IMR-90 (cell line): ENCODE measurements around the gene GTF2F2. TPM values are rescaled to one million over a fixed set of nuclear protein-coding genes. Genes with fewer than 3 reads are reported as not detected.

Source experiments
- ATAC-seq: fragments of 200-7000 bp; cut with Tn5 transposase; 2 replicates; pipeline ENCODE4 v1.9.1; 2020; ENCODE audit warnings: low read depth, mild to moderate bottlenecking, moderate library complexity
- BruUV-seq: library from RNA; stranded (reverse); fragments of 400-500 nt; replicated peaks from 2 replicates; lab custom pipeline; 2021; lab: Mats Ljungman, UMichigan
- CTCF ChIA-PET: fragments of 300-600 bp; formaldehyde crosslinking; extraction: SDS; loops from one replicate; lab custom pipeline; 2021; ENCODE audit warnings: antibody characterized with exemption; lab: Yijun Ruan, JAX
- POLR2A ChIA-PET: fragments of 300-600 bp; sonication (Branson Sonifier 250); formaldehyde crosslinking; loops from one replicate; lab custom pipeline; 2022; ENCODE audit warnings: antibody characterized with exemption; ENCODE audit not compliant: unreplicated experiment; lab: Charles Lee
- DNase-seq: peaks from one replicate; pipeline ENCODE4 v3.0.0; 2013
- H2AFZ ChIP-seq: replicated peaks from 2 replicates; pipeline ENCODE3; 2013; ENCODE audit warnings: low read length, mild to moderate bottlenecking; ENCODE audit not compliant: poor library complexity
- H2AK5ac ChIP-seq: 2 replicates; pipeline ENCODE4 v1.6.1; 2013; ENCODE audit warnings: low read depth, low read length, inconsistent platforms
- H2AK9ac ChIP-seq: replicated peaks from 2 replicates; pipeline ENCODE3; 2013; ENCODE audit warnings: mild to moderate bottlenecking, low read depth, low read length, moderate library complexity; ENCODE audit not compliant: poor library complexity
- H2BK120ac ChIP-seq: 2 replicates; pipeline ENCODE4 v1.6.1; 2013; ENCODE audit warnings: low read depth, low read length, inconsistent platforms
- H2BK15ac ChIP-seq: 3 replicates; pipeline ENCODE4 v1.6.1; 2013; ENCODE audit warnings: low read depth, low read length, inconsistent platforms
- H2BK20ac ChIP-seq: 2 replicates; pipeline ENCODE4 v1.6.1; 2013; ENCODE audit warnings: low read depth, mild to moderate bottlenecking, inconsistent platforms, low read length, moderate library complexity
- H2BK5ac ChIP-seq: 2 replicates; pipeline ENCODE4 v1.6.1; 2013; ENCODE audit warnings: mild to moderate bottlenecking, low read depth, low read length, inconsistent platforms; ENCODE audit not compliant: poor library complexity, severe bottlenecking
- H3K14ac ChIP-seq: replicated peaks from 2 replicates; pipeline ENCODE4 v1.6.1; 2013; ENCODE audit warnings: low read depth, low read length, inconsistent platforms
- H3K18ac ChIP-seq: 2 replicates; pipeline ENCODE4 v1.6.1; 2013; ENCODE audit warnings: low read depth, low read length, control low read depth
- H3K23ac ChIP-seq: 2 replicates; pipeline ENCODE4 v1.6.1; 2013; ENCODE audit warnings: low read depth, low read length, inconsistent platforms
- H3K27ac ChIP-seq: 2 replicates; pipeline ENCODE4 v1.5.1; 2013; ENCODE audit warnings: mild to moderate bottlenecking, control low read depth, low read length; ENCODE audit not compliant: insufficient read depth
- H3K27me3 ChIP-seq: 2 replicates; pipeline ENCODE4 v1.6.1; 2013; ENCODE audit warnings: low read length; ENCODE audit not compliant: control insufficient read depth, insufficient read depth
- H3K36me3 ChIP-seq: 2 replicates; pipeline ENCODE4 v1.6.1; 2013; ENCODE audit warnings: low read length, mixed read lengths; ENCODE audit not compliant: control insufficient read depth, insufficient read depth
- H3K4ac ChIP-seq: 2 replicates; pipeline ENCODE4 v1.6.1; 2013; ENCODE audit warnings: low read depth, low read length, inconsistent platforms
- H3K4me1 ChIP-seq: 2 replicates; pipeline ENCODE4 v1.6.1; 2013; ENCODE audit warnings: low read length, mixed read lengths; ENCODE audit not compliant: control insufficient read depth, insufficient read depth
- H3K4me2 ChIP-seq: 2 replicates; pipeline ENCODE4 v1.6.1; 2013; ENCODE audit warnings: low read depth, mild to moderate bottlenecking, control low read depth, low read length, moderate library complexity
- H3K4me3 ChIP-seq: 2 replicates; pipeline ENCODE4 v1.5.1; 2013; ENCODE audit warnings: low read depth, mild to moderate bottlenecking, control low read depth, low read length, moderate library complexity; ENCODE audit not compliant: insufficient read depth
- H3K56ac ChIP-seq: 2 replicates; pipeline ENCODE4 v1.6.1; 2013; ENCODE audit warnings: low read length, inconsistent platforms; ENCODE audit not compliant: insufficient read depth; ENCODE audit errors: extremely low read depth
- H3K79me1 ChIP-seq, 2 experiments: 2 replicates each; pipeline ENCODE4 v1.6.1; 2013; ENCODE audit warnings: low read length in 2 of 2, inconsistent platforms in 1 of 2, low read depth in 1 of 2
- H3K9ac ChIP-seq: 2 replicates; pipeline ENCODE4 v1.6.1; 2013; ENCODE audit warnings: low read depth, low read length, control low read depth
- H3K9me1 ChIP-seq: 2 replicates; pipeline ENCODE4 v1.6.1; 2013; ENCODE audit warnings: low read length, inconsistent platforms; ENCODE audit not compliant: insufficient read depth
- H3K9me3 ChIP-seq: 2 replicates; pipeline ENCODE4 v1.6.1; 2013; ENCODE audit warnings: low read length; ENCODE audit not compliant: control insufficient read depth, insufficient read depth
- H4K20me1 ChIP-seq: 2 replicates; pipeline ENCODE4 v1.6.1; 2013; ENCODE audit warnings: low read length, inconsistent platforms; ENCODE audit not compliant: insufficient read depth
- H4K5ac ChIP-seq: 2 replicates; pipeline ENCODE4 v1.6.1; 2013; ENCODE audit warnings: mild to moderate bottlenecking, low read depth, low read length, control low read depth
- H4K8ac ChIP-seq, 2 experiments: 2 replicates each; pipeline ENCODE4 v1.6.1; 2013; ENCODE audit warnings: low read depth in 2 of 2, low read length in 2 of 2, control low read depth in 1 of 2, inconsistent platforms in 1 of 2
- H4K91ac ChIP-seq: 2 replicates; pipeline ENCODE4 v1.6.1; 2013; ENCODE audit warnings: low read depth, low read length, inconsistent platforms; ENCODE audit not compliant: insufficient read depth
- MAFK ChIP-seq: IDR thresholded peaks from 2 replicates; pipeline ENCODE4 v1.6.1; 2012; ENCODE audit warnings: low read depth, low read length, improper control_type of control experiment
- NFE2L2 ChIP-seq: fragments of 150-350 bp; IDR thresholded peaks from 2 replicates; pipeline ENCODE4 v1.6.1; 2016; ENCODE audit warnings: low read depth, mild to moderate bottlenecking, low read length
- RFX5 ChIP-seq: IDR thresholded peaks from 2 replicates; pipeline ENCODE4 v1.8.0; 2012; ENCODE audit warnings: low read depth, mild to moderate bottlenecking, low read length, moderate library complexity
- whole genome bisulfite sequencing, 2 experiments: methylation state at CpG; one replicate each; pipeline versions ENCODE4 v1.1.5 to v1.1.7; 2013; ENCODE audit warnings: missing lambda C conversion rate in 2 of 2; ENCODE audit not compliant: insufficient read length in 1 of 2; ENCODE audit errors: extremely low coverage in 2 of 2; 5-methylcytosine and 5-hydroxymethylcytosine counted together
- dilution Hi-C: fragments of 300-500 bp; cut with HindIII; formaldehyde crosslinking; loops from one replicate; pipeline ENCODE4 v1.14.3; 2018; ENCODE audit warnings: low sequenced_read_pairs; ENCODE audit not compliant: unreplicated experiment
- in situ Hi-C: fragments of 300-500 bp; cut with MboI; formaldehyde crosslinking; loops from 3 replicates; pipeline ENCODE4 v1.14.3; 2019; ENCODE audit warnings: low sequenced_read_pairs, inconsistent platforms, mixed read lengths
- intact Hi-C: fragments of 100-400 bp; cut with micrococcal nuclease; formaldehyde crosslinking; loops from 2 replicates; pipeline ENCODE4 v1.10.0; 2022
- polyA plus RNA-seq, 3 experiments: library from polyadenylated mRNA; depleted of rRNA; stranded (reverse); fragments of >200 nt; gene quantifications; 2 replicates each; pipeline ENCODE4 v1.2.3, GENCODE V29; 2012; ENCODE audit warnings: low replicate concordance in 1 of 3
- total RNA-seq: library from RNA; depleted of rRNA; stranded (reverse); fragments of >200 nt; gene quantifications from 2 replicates; pipeline ENCODE4 v1.2.3, GENCODE V29; 2012
- TF ChIP-seq, protein P1 (sequence below): conservative IDR thresholded peaks from 2 replicates; pipeline ENCODE4 v1.5.1; 2012; ENCODE audit warnings: mild to moderate bottlenecking, low read depth, low read length, improper control_type of control experiment

GTF2F2 gene
- total and polyA plus RNA-seq, 2 of the 4 experiments (the other 2 are of a cell fraction): 16.5 to 21.0 TPM

- ChIA-PET CTCF (no interaction called here), POLR2A (no interaction called here)
- H2BK15ac ChIP-seq: no peak overlapping the region
- H2AK9ac ChIP-seq: no peak overlapping the region
- dilution Hi-C loops: no loop called here
- no peak for DNase-seq
- no peaks in the 10 kb centered on the region for H4K20me1 ChIP-seq
- TF ChIP-seq MAFK (no peak), RFX5 (no peak), NFE2L2 (no peak)
- TF ChIP-seq, protein P1, sequence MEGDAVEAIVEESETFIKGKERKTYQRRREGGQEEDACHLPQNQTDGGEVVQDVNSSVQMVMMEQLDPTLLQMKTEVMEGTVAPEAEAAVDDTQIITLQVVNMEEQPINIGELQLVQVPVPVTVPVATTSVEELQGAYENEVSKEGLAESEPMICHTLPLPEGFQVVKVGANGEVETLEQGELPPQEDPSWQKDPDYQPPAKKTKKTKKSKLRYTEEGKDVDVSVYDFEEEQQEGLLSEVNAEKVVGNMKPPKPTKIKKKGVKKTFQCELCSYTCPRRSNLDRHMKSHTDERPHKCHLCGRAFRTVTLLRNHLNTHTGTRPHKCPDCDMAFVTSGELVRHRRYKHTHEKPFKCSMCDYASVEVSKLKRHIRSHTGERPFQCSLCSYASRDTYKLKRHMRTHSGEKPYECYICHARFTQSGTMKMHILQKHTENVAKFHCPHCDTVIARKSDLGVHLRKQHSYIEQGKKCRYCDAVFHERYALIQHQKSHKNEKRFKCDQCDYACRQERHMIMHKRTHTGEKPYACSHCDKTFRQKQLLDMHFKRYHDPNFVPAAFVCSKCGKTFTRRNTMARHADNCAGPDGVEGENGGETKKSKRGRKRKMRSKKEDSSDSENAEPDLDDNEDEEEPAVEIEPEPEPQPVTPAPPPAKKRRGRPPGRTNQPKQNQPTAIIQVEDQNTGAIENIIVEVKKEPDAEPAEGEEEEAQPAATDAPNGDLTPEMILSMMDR: no peak
- H3K4me3 ChIP-seq: no peak overlapping the region
- H2AK5ac ChIP-seq: no peak overlapping the region
- in situ Hi-C loops: no loop called here
- H3K36me3 ChIP-seq: no peaks in the 10 kb centered on the region
- H4K8ac ChIP-seq: no peak overlapping the region
- no peaks in the 10 kb centered on the region for H3K27me3 ChIP-seq
- H3K18ac ChIP-seq: peak overlapping the region; percentile 37; the same call in 1 of the 2 replicates
- peak overlapping the region; percentile 21 for H2BK5ac ChIP-seq
- no peak overlapping the region for H2AFZ ChIP-seq
- no peak overlapping the region for H3K14ac ChIP-seq
- no peak overlapping the region for H3K9ac ChIP-seq
- ATAC-seq: no peak; the same call in 1 of the 2 replicates
- no peak overlapping the region for H3K4me2 ChIP-seq
- H3K9me3 ChIP-seq: no peaks in the 10 kb centered on the region
- H3K9me1 ChIP-seq: no peaks in the 10 kb centered on the region; the same call in 1 of the 2 replicates
- H3K27ac ChIP-seq: no peak overlapping the region
- no peak overlapping the region for H3K23ac ChIP-seq
- H4K91ac ChIP-seq: no peak overlapping the region
- BruUV-seq: no TSS peak
- no peak overlapping the region for H2BK120ac ChIP-seq
- H3K56ac ChIP-seq: no peak overlapping the region
- 0 out of 2 replicates have a peak overlapping the region, but pooled peaks have one; percentile 5 for H3K4ac ChIP-seq
- peaks cover 32 to 35% of the 10 kb centered on the region in 2 experiments for H3K79me1 ChIP-seq
- WGBS, 2 experiments: 80% methylated on average over 1 of the region's 3 CpGs; no CpG with 5 or more reads in 1 of the 2 experiments
- intact Hi-C loops: no loop called here
- no peak overlapping the region for H2BK20ac ChIP-seq
- H4K5ac ChIP-seq: no peak overlapping the region
- H3K4me1 ChIP-seq: peaks cover 2% of the 10 kb centered on the region; the same call in 1 of the 2 replicates
These were observed 102.2 kb downstream of the GTF2F2 start for GRCh38 chr13:45222516-45222915.
